ENCODE measurements around the gene MEN1. TPM values are rescaled to one million over a fixed set of nuclear protein-coding genes. Genes with fewer than 3 reads are reported as not detected.
A peak's percentile ranks its signal among the peaks of the same experiment; 100 is the strongest.
"Not testable (repeated sequence)": the region's sequence is repeated elsewhere in the genome, so short reads cannot be mapped to it uniquely, and the experiment has no call there.

MEN1 gene
- total RNA-seq, 1 experiment from 2014 or later: 32.7 TPM

- H3K9me3 Mint-ChIP-seq (ENCODE audit: unreplicated experiment): no peaks in the 10 kb centered on the region
- no peaks in the 10 kb centered on the region for H3K9me3 ChIP-seq
- no peaks in the 10 kb centered on the region; the same call in 1 of the 2 replicates for H3K36me3 ChIP-seq (ENCODE audit: control insufficient read depth, insufficient read depth, low read length)
- no peak overlapping the region for H3K4me3 Mint-ChIP-seq (ENCODE audit: unreplicated experiment)
- peaks cover 24% of the 10 kb centered on the region for H3K4me1 Mint-ChIP-seq (ENCODE audit: low read depth, unreplicated experiment)
- BruUV-seq (replicated peaks): no TSS peak
- peak overlapping the region; percentile 58 for H3K27ac Mint-ChIP-seq (ENCODE audit: unreplicated experiment)
- peaks cover 23% of the 10 kb centered on the region for H3K4me1 ChIP-seq
- H3K4me3 ChIP-seq (ENCODE audit: low read depth, low read length): no peak overlapping the region
- H3K27me3 Mint-ChIP-seq (ENCODE audit: insufficient read depth, unreplicated experiment): no peaks in the 10 kb centered on the region
- DNase-seq: no peak
- H3K36me3 Mint-ChIP-seq (ENCODE audit: insufficient read depth, unreplicated experiment): peaks cover 49% of the 10 kb centered on the region
- intact Hi-C loops (cut with micrococcal nuclease; ENCODE audit: unreplicated experiment): loop anchor here (5.0 kb wide), 1 partner anchor 149 kb away; the partner anchor contains the start of gene BATF2
- CTCF ChIA-PET: interaction anchor here (0.6 to 4.9 kb wide), 12 partner anchors 16 to 262 kb away, joined by 3 to 51 read pairs (median 4); partner anchors contain the start of genes ARL2, BATF2, EHD1 and SF1
- POLR2A ChIA-PET: interaction anchor here (1.0 to 1.5 kb wide), 2 partner anchors 19 to 22 kb away, joined by 3 read pairs; no protein-coding TSS in a partner anchor
- no peak for TF ChIP-seq CTCF (IDR thresholded peaks at IDR 0.05; ENCODE audit: insufficient read depth in 1 of 2, low read depth in 1 of 2, low read length in 1 of 2, severe bottlenecking in 1 of 2, unreplicated experiment in 1 of 2)
- no peaks in the 10 kb centered on the region for H3K27me3 ChIP-seq (replicated peaks; ENCODE audit: control insufficient read depth, insufficient read depth, low read length)
These were observed 38.0 kb upstream of the MEN1 start for GRCh38 chr11:64848214-64848825.

- CTCF ChIA-PET: interaction anchor here (1.2 to 4.9 kb wide), 6 partner anchors 23 to 150 kb away, joined by 3 to 51 read pairs (median 10); partner anchors contain the start of genes BATF2 and EHD1
- Histone ChIP-seq H3K27me3 (replicated peaks; ENCODE audit: control insufficient read depth, insufficient read depth, low read length) (no peaks in the 10 kb centered on the region), H3K36me3 (ENCODE audit: control insufficient read depth, insufficient read depth, low read length) (no peaks in the 10 kb centered on the region; the same call in 1 of the 2 replicates), H3K4me1 (peaks cover 34% of the 10 kb centered on the region), H3K4me3 (ENCODE audit: low read depth, low read length) (no peak overlapping the region), H3K9me3 (no peaks in the 10 kb centered on the region)
- no TSS peak for BruUV-seq (replicated peaks)
- H3K27ac Mint-ChIP-seq (ENCODE audit: unreplicated experiment): no peak overlapping the region
- intact Hi-C loops (cut with micrococcal nuclease; ENCODE audit: unreplicated experiment): loop anchor here (1.0 to 5.0 kb wide), 7 partner anchors 31 to 271 kb away; partner anchors contain the start of genes ATG2A, BATF2 and EHD1
- peaks cover 31% of the 10 kb centered on the region for H3K4me1 Mint-ChIP-seq (ENCODE audit: low read depth, unreplicated experiment)
- POLR2A ChIA-PET: interaction anchor here (1.5 kb wide), 1 partner anchor 20 kb away, joined by 3 read pairs; no protein-coding TSS in a partner anchor
- no peaks in the 10 kb centered on the region for H3K9me3 Mint-ChIP-seq (ENCODE audit: unreplicated experiment)
- H3K4me3 Mint-ChIP-seq (ENCODE audit: unreplicated experiment): no peak overlapping the region
- H3K36me3 Mint-ChIP-seq (ENCODE audit: insufficient read depth, unreplicated experiment): peaks cover 45% of the 10 kb centered on the region
- peak; percentile 96 to 98 for DNase-seq
- H3K27me3 Mint-ChIP-seq (ENCODE audit: insufficient read depth, unreplicated experiment): no peaks in the 10 kb centered on the region
- peak; percentile 95 to 99 for TF ChIP-seq CTCF (IDR thresholded peaks at IDR 0.05; ENCODE audit: insufficient read depth in 1 of 2, low read depth in 1 of 2, low read length in 1 of 2, severe bottlenecking in 1 of 2, unreplicated experiment in 1 of 2)
These were observed 36.8 kb upstream of the MEN1 start for GRCh38 chr11:64846998-64847666.

GRCh38 chr11:64845776-64846129 lies 35.4 kb upstream of the MEN1 start:
- BruUV-seq (replicated peaks): not testable (repeated sequence)
- intact Hi-C loops (cut with micrococcal nuclease; ENCODE audit: unreplicated experiment): loop anchor here (5.0 kb wide), 1 partner anchor 152 kb away; the partner anchor contains the start of gene BATF2

More at GRCh38 chr11:64845776-64846129, 35.4 kb upstream of the MEN1 start:
- not testable (repeated sequence) for H3K9me3 ChIP-seq; H3K27me3 Mint-ChIP-seq (ENCODE audit: insufficient read depth, unreplicated experiment); H3K9me3 Mint-ChIP-seq (ENCODE audit: unreplicated experiment); H3K27me3 ChIP-seq (replicated peaks; ENCODE audit: control insufficient read depth, insufficient read depth, low read length); H3K36me3 ChIP-seq (ENCODE audit: control insufficient read depth, insufficient read depth, low read length); H3K4me3 ChIP-seq (ENCODE audit: low read depth, low read length); DNase-seq
- H3K4me1 Mint-ChIP-seq (ENCODE audit: low read depth, unreplicated experiment): peaks cover 31% of the 10 kb centered on the region
- peaks cover 36% of the 10 kb centered on the region for H3K4me1 ChIP-seq
- ChIA-PET CTCF (interaction anchor here (0.5 to 4.9 kb wide), 4 partner anchors 12 to 181 kb away, joined by 3 to 51 read pairs (median 3); no protein-coding TSS in a partner anchor), POLR2A (interaction anchor here (0.7 kb wide), 1 partner anchor 167 kb away, joined by 5 read pairs; no protein-coding TSS in a partner anchor)
- peak overlapping the region; percentile 89 for H3K27ac Mint-ChIP-seq (ENCODE audit: unreplicated experiment)
- peak overlapping the region; percentile 88 for H3K4me3 Mint-ChIP-seq (ENCODE audit: unreplicated experiment)
- peaks cover 45% of the 10 kb centered on the region for H3K36me3 Mint-ChIP-seq (ENCODE audit: insufficient read depth, unreplicated experiment)

Data from Caco-2 (cell line).